ENCODE measurements around the gene CCDC117.
"Not testable (repeated sequence)": the region's sequence is repeated elsewhere in the genome, so short reads cannot be mapped to it uniquely, and the experiment has no call there.

CCDC117 gene

DNA sequence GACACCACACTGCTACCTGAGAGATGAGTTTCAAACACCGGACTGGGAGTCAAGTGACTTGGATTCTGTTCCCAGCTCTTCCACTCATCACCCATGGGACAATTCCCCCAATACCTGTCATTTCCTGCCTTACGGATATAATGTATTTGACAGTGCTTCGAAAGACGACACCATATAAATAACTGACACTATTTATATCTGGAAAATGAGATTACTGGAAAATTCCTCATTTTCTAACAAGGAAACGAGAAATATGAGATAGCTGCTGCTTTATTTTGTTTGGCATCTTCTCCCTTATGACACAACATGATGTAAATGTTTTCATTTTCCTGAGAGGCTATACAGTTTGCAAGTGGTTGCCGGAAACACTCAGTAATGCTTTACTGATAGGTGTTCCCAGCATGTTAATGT lies 22.0 kb upstream of the CCDC117 start:
- H3K36me3 ChIP-seq (ENCODE audit: control insufficient read depth in 1 of 2, insufficient read depth in 2 of 2, low read length in 2 of 2): peaks cover 16 to 24% of the 10 kb centered on the region in 2 experiments
- no CpG with 5 or more reads among the region's 6 CpGs for WGBS (ENCODE audit: extremely low coverage, insufficient coverage, insufficient read length)
- H2BK12ac ChIP-seq (ENCODE audit: low read length): no peak overlapping the region
- no peak for DNase-seq
- H2AK5ac ChIP-seq (ENCODE audit: low read length): no peak overlapping the region
- H3K9me3 ChIP-seq (ENCODE audit: insufficient read depth, low read depth, low read length): no peaks in the 10 kb centered on the region
- no peak overlapping the region for H3K4me3 ChIP-seq (ENCODE audit: low read depth, low read length)
- no peak overlapping the region for H2AFZ ChIP-seq (ENCODE audit: insufficient read depth, low read length, poor library complexity)
- no peak overlapping the region for H3K27ac ChIP-seq (ENCODE audit: low read depth, low read length)
- H3K4me1 ChIP-seq (ENCODE audit: control insufficient read depth in 1 of 2, insufficient read depth in 2 of 2, low read length in 2 of 2): no peaks in the 10 kb centered on the region
- H4K91ac ChIP-seq (ENCODE audit: low read depth, low read length): no peak overlapping the region
- H3K79me2 ChIP-seq (ENCODE audit: control insufficient read depth, insufficient read depth, low read length, poor library complexity): no peaks in the 10 kb centered on the region
- H3K14ac ChIP-seq (ENCODE audit: low read length): no peak overlapping the region
- no peak overlapping the region for H4K8ac ChIP-seq (ENCODE audit: low read depth, low read length)
- no peak overlapping the region for H2BK120ac ChIP-seq (ENCODE audit: insufficient read depth, low read length, poor library complexity)
- H4K12ac ChIP-seq (ENCODE audit: low read depth, low read length): no peak overlapping the region
- H3K27me3 ChIP-seq (ENCODE audit: insufficient read depth, low read length): no peaks in the 10 kb centered on the region
- no peak overlapping the region for H3K4ac ChIP-seq (ENCODE audit: low read depth, low read length)
- H2BK5ac ChIP-seq (ENCODE audit: low read depth, low read length, poor library complexity): no peak overlapping the region
- H3K23ac ChIP-seq (ENCODE audit: low read length): no peak overlapping the region
- no peak overlapping the region for H3K9ac ChIP-seq (ENCODE audit: low read length)
- H3K18ac ChIP-seq (ENCODE audit: low read length): no peak overlapping the region
- H3K4me2 ChIP-seq (ENCODE audit: low read length): no peak overlapping the region
- no peaks in the 10 kb centered on the region for H3K79me1 ChIP-seq (ENCODE audit: low read length)

DNA sequence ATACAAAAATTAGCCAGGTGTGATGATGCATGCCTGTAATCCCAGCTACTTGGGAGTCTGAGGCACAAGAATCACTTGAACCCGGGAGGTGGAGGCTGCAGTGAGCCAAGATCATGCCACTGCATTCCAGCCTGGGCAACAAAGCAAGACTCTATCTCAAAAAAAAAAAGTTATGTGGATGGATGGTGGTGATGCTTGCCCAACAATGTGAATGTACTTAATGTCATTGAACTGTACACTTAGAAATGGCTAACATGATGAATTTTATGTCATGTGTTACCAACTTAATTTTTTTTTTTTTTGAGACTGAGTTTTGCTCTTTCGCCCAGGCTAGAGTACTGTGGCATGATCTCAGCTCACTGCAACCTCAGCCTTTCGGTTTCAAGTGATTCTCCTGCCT lies 18.0 kb upstream of the CCDC117 start:
- not testable (repeated sequence) for H4K8ac ChIP-seq (ENCODE audit: low read depth, low read length); H4K91ac ChIP-seq (ENCODE audit: low read depth, low read length); H3K4me1 ChIP-seq (ENCODE audit: control insufficient read depth in 1 of 2, insufficient read depth in 2 of 2, low read length in 2 of 2); H3K9ac ChIP-seq (ENCODE audit: low read length); H2AFZ ChIP-seq (ENCODE audit: insufficient read depth, low read length, poor library complexity); H2AK5ac ChIP-seq (ENCODE audit: low read length); H3K27ac ChIP-seq (ENCODE audit: low read depth, low read length); H3K18ac ChIP-seq (ENCODE audit: low read length); H3K79me2 ChIP-seq (ENCODE audit: control insufficient read depth, insufficient read depth, low read length, poor library complexity); H3K4ac ChIP-seq (ENCODE audit: low read depth, low read length); DNase-seq; H3K4me3 ChIP-seq (ENCODE audit: low read depth, low read length); H2BK5ac ChIP-seq (ENCODE audit: low read depth, low read length, poor library complexity); H2BK12ac ChIP-seq (ENCODE audit: low read length); H4K12ac ChIP-seq (ENCODE audit: low read depth, low read length); H3K27me3 ChIP-seq (ENCODE audit: insufficient read depth, low read length); H3K79me1 ChIP-seq (ENCODE audit: low read length); H3K4me2 ChIP-seq (ENCODE audit: low read length); H3K14ac ChIP-seq (ENCODE audit: low read length); H3K23ac ChIP-seq (ENCODE audit: low read length); H3K9me3 ChIP-seq (ENCODE audit: insufficient read depth, low read depth, low read length); H2BK120ac ChIP-seq (ENCODE audit: insufficient read depth, low read length, poor library complexity)
- peaks cover 5 to 10% of the 10 kb centered on the region in 2 experiments for H3K36me3 ChIP-seq (ENCODE audit: control insufficient read depth in 1 of 2, insufficient read depth in 2 of 2, low read length in 2 of 2)
- no CpG with 5 or more reads among the region's 3 CpGs for WGBS (ENCODE audit: extremely low coverage, insufficient coverage, insufficient read length)

GRCh38 chr22:28759861-28760560 lies 12.5 kb upstream of the CCDC117 start:
- Histone ChIP-seq H3K4me1 (ENCODE audit: control insufficient read depth in 1 of 2, insufficient read depth in 2 of 2, low read length in 2 of 2) (no peaks in the 10 kb centered on the region), H3K4me2 (ENCODE audit: low read length) (no peak overlapping the region), H3K27ac (ENCODE audit: low read depth, low read length) (no peak overlapping the region), H3K27me3 (ENCODE audit: insufficient read depth, low read length) (no peaks in the 10 kb centered on the region), H3K9me3 (ENCODE audit: insufficient read depth, low read depth, low read length) (no peaks in the 10 kb centered on the region), H3K18ac (ENCODE audit: low read length) (no peak overlapping the region), H3K9ac (ENCODE audit: low read length) (no peak overlapping the region), H2AFZ (ENCODE audit: insufficient read depth, low read length, poor library complexity) (no peak overlapping the region), H3K79me2 (ENCODE audit: control insufficient read depth, insufficient read depth, low read length, poor library complexity) (no peaks in the 10 kb centered on the region), H3K23ac (ENCODE audit: low read length) (no peak overlapping the region), H4K8ac (ENCODE audit: low read depth, low read length) (no peak overlapping the region), H3K79me1 (ENCODE audit: low read length) (no peaks in the 10 kb centered on the region), H2BK5ac (ENCODE audit: low read depth, low read length, poor library complexity) (no peak overlapping the region), H3K14ac (ENCODE audit: low read length) (no peak overlapping the region), H3K4me3 (ENCODE audit: low read depth, low read length) (no peak overlapping the region), H2BK12ac (ENCODE audit: low read length) (no peak overlapping the region), H2BK120ac (ENCODE audit: insufficient read depth, low read length, poor library complexity) (peak overlapping the region; percentile 2), H4K12ac (ENCODE audit: low read depth, low read length) (no peak overlapping the region), H3K4ac (ENCODE audit: low read depth, low read length) (no peak overlapping the region), H3K36me3 (ENCODE audit: control insufficient read depth in 1 of 2, insufficient read depth in 2 of 2, low read length in 2 of 2) (no peaks in the 10 kb centered on the region), H4K91ac (ENCODE audit: low read depth, low read length) (no peak overlapping the region), H2AK5ac (ENCODE audit: low read length) (no peak overlapping the region)
- WGBS (ENCODE audit: extremely low coverage, insufficient coverage, insufficient read length): no CpG with 5 or more reads among the region's 3 CpGs
- no peak for DNase-seq

- Histone ChIP-seq H3K4me2 (ENCODE audit: low read length) (no peak overlapping the region), H4K91ac (ENCODE audit: low read depth, low read length) (no peak overlapping the region), H3K79me2 (ENCODE audit: control insufficient read depth, insufficient read depth, low read length, poor library complexity) (no peaks in the 10 kb centered on the region), H3K79me1 (ENCODE audit: low read length) (no peaks in the 10 kb centered on the region), H2BK120ac (ENCODE audit: insufficient read depth, low read length, poor library complexity) (no peak overlapping the region), H4K8ac (ENCODE audit: low read depth, low read length) (no peak overlapping the region), H3K27ac (ENCODE audit: low read depth, low read length) (no peak overlapping the region), H4K12ac (ENCODE audit: low read depth, low read length) (no peak overlapping the region), H2AFZ (ENCODE audit: insufficient read depth, low read length, poor library complexity) (no peak overlapping the region), H3K18ac (ENCODE audit: low read length) (no peak overlapping the region), H3K36me3 (ENCODE audit: control insufficient read depth in 1 of 2, insufficient read depth in 2 of 2, low read length in 2 of 2) (no peaks in the 10 kb centered on the region), H3K4me1 (ENCODE audit: control insufficient read depth in 1 of 2, insufficient read depth in 2 of 2, low read length in 2 of 2) (no peaks in the 10 kb centered on the region), H2BK5ac (ENCODE audit: low read depth, low read length, poor library complexity) (no peak overlapping the region), H3K9me3 (ENCODE audit: insufficient read depth, low read depth, low read length) (no peaks in the 10 kb centered on the region), H3K4me3 (ENCODE audit: low read depth, low read length) (no peak overlapping the region), H3K27me3 (ENCODE audit: insufficient read depth, low read length) (no peaks in the 10 kb centered on the region), H2BK12ac (ENCODE audit: low read length) (no peak overlapping the region), H3K14ac (ENCODE audit: low read length) (no peak overlapping the region), H2AK5ac (ENCODE audit: low read length) (no peak overlapping the region), H3K4ac (ENCODE audit: low read depth, low read length) (no peak overlapping the region), H3K9ac (ENCODE audit: low read length) (no peak overlapping the region), H3K23ac (ENCODE audit: low read length) (no peak overlapping the region)
- DNase-seq: no peak
- no CpG with 5 or more reads among the region's 10 CpGs for WGBS (ENCODE audit: extremely low coverage, insufficient coverage, insufficient read length)
These were observed 11.1 kb upstream of the CCDC117 start for GRCh38 chr22:28761449-28761755.

Data from trophoblast cell (in vitro differentiated cells and primary cell).